Activated CD4-positive, alpha-beta T cell treated with anti-CD3 and anti-CD28 coated beads for 36 hours (primary cell): ENCODE data around the gene MCC. TPM values are rescaled to one million over a fixed set of nuclear protein-coding genes. Genes with fewer than 3 reads are reported as not detected.

Experiments used
- ATAC-seq: fragments of 200-7000 bp; cut with Tn5 transposase; one replicate; pipeline ENCODE4 v1.10.0; 2021; ENCODE audit warnings: mild to moderate bottlenecking, moderate library complexity
- CTCF ChIA-PET: fragments of 350-600 bp; sonication (Branson Sonifier 250); formaldehyde crosslinking; loops from one replicate; lab custom pipeline; 2021; ENCODE audit warnings: antibody characterized with exemption; lab: Charles Lee
- POLR2A ChIA-PET: fragments of 350-600 bp; sonication (Branson Sonifier 250); formaldehyde crosslinking; loops from one replicate; lab custom pipeline; 2021; ENCODE audit warnings: antibody characterized with exemption, inconsistent platforms; lab: Charles Lee
- DNase-seq: peaks from one replicate; pipeline ENCODE4 v3.0.0-alpha.2; 2020
- H3K27ac Mint-ChIP-seq: one replicate; pipeline ENCODE4 v1.8.0; 2021; ENCODE audit warnings: mixed read lengths
- H3K27me3 Mint-ChIP-seq: one replicate; pipeline ENCODE4 v1.8.0; 2021; ENCODE audit warnings: mixed read lengths
- H3K36me3 Mint-ChIP-seq: one replicate; pipeline ENCODE4 v1.8.0; 2021; ENCODE audit warnings: low read depth, mixed read lengths
- H3K4me1 Mint-ChIP-seq: one replicate; pipeline ENCODE4 v1.8.0; 2021; ENCODE audit warnings: mixed read lengths
- H3K4me3 Mint-ChIP-seq: one replicate; pipeline ENCODE4 v1.8.0; 2021; ENCODE audit warnings: mild to moderate bottlenecking, moderate library complexity, mixed read lengths
- H3K9me3 Mint-ChIP-seq: one replicate; pipeline ENCODE4 v1.8.0; 2021; ENCODE audit warnings: low read depth, mixed read lengths
- intact Hi-C, 2 experiments: fragments of 100-400 bp; cut with DNase I in 1 of 2; cut with micrococcal nuclease in 1 of 2; formaldehyde crosslinking; loops; one replicate each; pipeline versions ENCODE4 v1.14.2 to v1.15.1; 2022 to 2024; cut with DNase I, micrococcal nuclease
- total RNA-seq, 2 experiments: library from RNA; stranded (reverse); gene quantifications; one replicate each; pipeline ENCODE4 v1.2.3, GENCODE V29; 2021

The MCC gene
- total RNA-seq, 2 experiments from 2014 or later: 1.9 to 2.4 TPM

- peaks cover 2% of the 10 kb centered on the region for H3K9me3 Mint-ChIP-seq
- no peak for ATAC-seq
- CTCF ChIA-PET: no interaction called here
- peaks cover 11% of the 10 kb centered on the region for H3K27me3 Mint-ChIP-seq
- no peak overlapping the region for H3K4me3 Mint-ChIP-seq
- no peak overlapping the region for H3K27ac Mint-ChIP-seq
- intact Hi-C loops: no loop called here
- H3K4me1 Mint-ChIP-seq: peaks cover 5% of the 10 kb centered on the region
- H3K36me3 Mint-ChIP-seq: no peaks in the 10 kb centered on the region
- DNase-seq: no peak
- POLR2A ChIA-PET: no interaction called here
These were observed 37.8 kb downstream of the MCC start for GRCh38 chr5:113450462-113450861.

GRCh38 chr5:113448252-113448651 lies 40.0 kb downstream of the MCC start:
- Mint-ChIP-seq H3K4me1 (peaks cover 5% of the 10 kb centered on the region), H3K27me3 (peaks cover 14% of the 10 kb centered on the region), H3K4me3 (no peak overlapping the region), H3K9me3 (peaks cover 2% of the 10 kb centered on the region), H3K27ac (no peak overlapping the region), H3K36me3 (no peaks in the 10 kb centered on the region)
- POLR2A ChIA-PET: no interaction called here
- DNase-seq: no peak
- ATAC-seq: no peak
- intact Hi-C loops: no loop called here
- CTCF ChIA-PET: interaction anchor here (0.6 kb wide), 1 partner anchor 1781 kb away, joined by 3 read pairs; no protein-coding TSS in a partner anchor

- ChIA-PET CTCF (interaction anchor here (0.6 kb wide), 1 partner anchor 1781 kb away, joined by 3 read pairs; no protein-coding TSS in a partner anchor), POLR2A (no interaction called here)
- Mint-ChIP-seq H3K4me1 (peaks cover 5% of the 10 kb centered on the region), H3K9me3 (peaks cover 2% of the 10 kb centered on the region), H3K27ac (no peak overlapping the region), H3K36me3 (no peaks in the 10 kb centered on the region), H3K4me3 (no peak overlapping the region), H3K27me3 (peaks cover 14% of the 10 kb centered on the region)
- ATAC-seq (no peak), DNase-seq (no peak)
- intact Hi-C loops: no loop called here
These were observed 40.7 kb downstream of the MCC start for GRCh38 chr5:113447498-113448050.

- ChIA-PET CTCF (interaction anchor here (1.2 kb wide), 1 partner anchor 67 kb away, joined by 4 read pairs; no protein-coding TSS in a partner anchor), POLR2A (no interaction called here)
- Mint-ChIP-seq H3K4me3 (no peak overlapping the region), H3K4me1 (peaks cover 5% of the 10 kb centered on the region), H3K9me3 (peaks cover 2% of the 10 kb centered on the region), H3K27me3 (peaks cover 16% of the 10 kb centered on the region), H3K27ac (no peak overlapping the region), H3K36me3 (no peaks in the 10 kb centered on the region)
- DNase-seq (no peak), ATAC-seq (no peak)
- intact Hi-C loops: no loop called here
These were observed 41.8 kb downstream of the MCC start for GRCh38 chr5:113446358-113446927.

- no peak for DNase-seq
- Mint-ChIP-seq H3K4me1 (no peaks in the 10 kb centered on the region), H3K4me3 (no peak overlapping the region), H3K27ac (no peak overlapping the region), H3K9me3 (no peaks in the 10 kb centered on the region), H3K27me3 (peaks cover 2% of the 10 kb centered on the region), H3K36me3 (no peaks in the 10 kb centered on the region)
- intact Hi-C loops: no loop called here
- no peak for ATAC-seq
- ChIA-PET CTCF (interaction anchor here (1.4 kb wide), 1 partner anchor 58 kb away, joined by 3 read pairs; no protein-coding TSS in a partner anchor), POLR2A (no interaction called here)
These were observed 51.1 kb downstream of the MCC start for GRCh38 chr5:113437111-113437510.

GRCh38 chr5:113435575-113435974 lies 52.7 kb downstream of the MCC start:
- Mint-ChIP-seq H3K36me3 (no peaks in the 10 kb centered on the region), H3K4me3 (no peak overlapping the region)
- CTCF ChIA-PET: no interaction called here

GRCh38 chr5:113434889-113435288 lies 53.4 kb downstream of the MCC start, which contains the start of gene TSSK1B:
TSS of gene TSSK1B (minus strand) at chr5:113434989. CDS start at chr5:113434839, 150 bp downstream.
- DNase-seq: no peak
- H3K4me3 Mint-ChIP-seq: no peak within 1 kb of the TSS
- H3K27ac Mint-ChIP-seq: no peak within 1 kb of the TSS
- no peaks in the 10 kb centered on the region for H3K4me1 Mint-ChIP-seq
- no peaks in the 10 kb centered on the region for H3K9me3 Mint-ChIP-seq
- no peak for ATAC-seq
- no peaks in the 10 kb centered on the region for H3K27me3 Mint-ChIP-seq
- intact Hi-C loops: no loop called here
- ChIA-PET POLR2A (no interaction called here), CTCF (no interaction called here)
- H3K36me3 Mint-ChIP-seq: no peaks in the 10 kb centered on the region

More at GRCh38 chr5:113435575-113435974, 52.7 kb downstream of the MCC start:
- DNase-seq: no peak
- Mint-ChIP-seq H3K27ac (no peak overlapping the region), H3K9me3 (no peaks in the 10 kb centered on the region), H3K27me3 (no peaks in the 10 kb centered on the region), H3K4me1 (no peaks in the 10 kb centered on the region)
- intact Hi-C loops: no loop called here
- POLR2A ChIA-PET: no interaction called here
- ATAC-seq: no peak

GRCh38 chr5:113433862-113434612 lies 54.2 kb downstream of the MCC start:
- Mint-ChIP-seq H3K27me3 (no peaks in the 10 kb centered on the region), H3K27ac (no peak overlapping the region), H3K4me3 (no peak overlapping the region), H3K4me1 (no peaks in the 10 kb centered on the region), H3K9me3 (no peaks in the 10 kb centered on the region), H3K36me3 (no peaks in the 10 kb centered on the region)
- intact Hi-C loops: no loop called here
- ATAC-seq: no peak
- no peak for DNase-seq
- ChIA-PET POLR2A (interaction anchor here (0.5 kb wide), 1 partner anchor 183 kb away, joined by 3 read pairs; no protein-coding TSS in a partner anchor), CTCF (no interaction called here)

GRCh38 chr5:113433071-113433470 lies 55.2 kb downstream of the MCC start:
- H3K36me3 Mint-ChIP-seq: no peaks in the 10 kb centered on the region
- H3K27me3 Mint-ChIP-seq: no peaks in the 10 kb centered on the region
- no peak for ATAC-seq
- DNase-seq: no peak
- H3K4me3 Mint-ChIP-seq: no peak overlapping the region
- intact Hi-C loops: no loop called here
- no peak overlapping the region for H3K27ac Mint-ChIP-seq
- ChIA-PET POLR2A (no interaction called here), CTCF (no interaction called here)
- H3K9me3 Mint-ChIP-seq: no peaks in the 10 kb centered on the region
- H3K4me1 Mint-ChIP-seq: no peaks in the 10 kb centered on the region

- Mint-ChIP-seq H3K4me1 (no peaks in the 10 kb centered on the region), H3K27ac (no peak overlapping the region), H3K4me3 (no peak overlapping the region), H3K36me3 (no peaks in the 10 kb centered on the region), H3K9me3 (no peaks in the 10 kb centered on the region), H3K27me3 (no peaks in the 10 kb centered on the region)
- ATAC-seq (no peak), DNase-seq (no peak)
- intact Hi-C loops: no loop called here
- ChIA-PET CTCF (interaction anchor here (0.6 kb wide), 1 partner anchor 31 kb away, joined by 3 read pairs; no protein-coding TSS in a partner anchor), POLR2A (no interaction called here)
These were observed 60.2 kb downstream of the MCC start for GRCh38 chr5:113427871-113428574.

GRCh38 chr5:113425909-113426308 lies 62.3 kb downstream of the MCC start:
- no peaks in the 10 kb centered on the region for H3K36me3 Mint-ChIP-seq
- no peak overlapping the region for H3K27ac Mint-ChIP-seq
- H3K9me3 Mint-ChIP-seq: no peaks in the 10 kb centered on the region
- ChIA-PET CTCF (no interaction called here), POLR2A (no interaction called here)
- intact Hi-C loops: no loop called here
- no peak for DNase-seq
- H3K4me1 Mint-ChIP-seq: no peaks in the 10 kb centered on the region
- ATAC-seq: no peak
- peaks cover 2% of the 10 kb centered on the region for H3K27me3 Mint-ChIP-seq
- no peak overlapping the region for H3K4me3 Mint-ChIP-seq
